Heart right ventricle (tissue), 16 donors: ENCODE measurements around the gene CACNA1B. TPM values are rescaled to one million over a fixed set of nuclear protein-coding genes. Genes with fewer than 3 reads are reported as not detected.

Experiments
- ATAC-seq, 8 donors: fragments of 200-7000 bp; cut with Tn5 transposase; one replicate each; pipeline ENCODE4 v1.9.1; 2020; ENCODE audit warnings: mild to moderate bottlenecking in 8 of 8, moderate library complexity in 8 of 8, moderate number of reproducible peaks in 1 of 8
- DNase-seq, 2 donors: peaks; one replicate each; pipeline ENCODE4 v3.0.0-alpha.2; 2020
- H3K27ac ChIP-seq, 10 donors: fragments of 200-600 bp; sonication (generic) in 2 of 10; one replicate each; pipeline versions ENCODE4 v1.5.0 to v1.8.0; 2020 to 2022; ENCODE audit warnings: mild to moderate bottlenecking in 3 of 10
- H3K27me3 ChIP-seq, 7 donors: fragments of 200-600 bp; one replicate each; pipeline ENCODE4 v1.8.0; 2021 to 2022; ENCODE audit warnings: mild to moderate bottlenecking in 2 of 7
- H3K36me3 ChIP-seq, 9 donors: fragments of 200-600 bp; sonication (generic) in 1 of 9; one replicate each; pipeline versions ENCODE4 v1.5.0 to v1.8.0; 2020 to 2022; ENCODE audit warnings: mild to moderate bottlenecking in 2 of 9
- H3K4me1 ChIP-seq, 9 donors: fragments of 200-600 bp; sonication (generic) in 1 of 9; one replicate each; pipeline versions ENCODE4 v1.5.0 to v1.8.0; 2020 to 2022; ENCODE audit warnings: mild to moderate bottlenecking in 4 of 9
- H3K4me3 ChIP-seq, 10 donors: fragments of 200-600 bp; sonication (generic) in 2 of 10; one replicate each; pipeline versions ENCODE4 v1.5.0 to v1.8.0; 2020 to 2022; ENCODE audit warnings: mild to moderate bottlenecking in 7 of 10, moderate library complexity in 2 of 10
- H3K9me3 ChIP-seq, 11 donors: fragments of 200-600 bp in 10 of 11; sonication (generic) in 2 of 11; one replicate each; pipeline versions ENCODE4 v1.5.0 to v1.8.0; 2013 to 2022; ENCODE audit warnings: mild to moderate bottlenecking in 2 of 11, control low read depth in 1 of 11, moderate library complexity in 1 of 11
- WGBS, 2 donors: extraction: QIAGEN DNeasy Blood & Tissue Kit; methylation state at CpG; one replicate each; pipeline ENCODE4 v1.1.7; 2013; ENCODE audit warnings: inconsistent platforms in 1 of 2; 5-methylcytosine and 5-hydroxymethylcytosine counted together
- intact Hi-C, 10 donors: fragments of 100-400 bp; cut with DNase I; formaldehyde crosslinking; loops; one replicate each; pipeline versions ENCODE4 v1.11.1 to v1.14.2; 2022
- polyA plus RNA-seq, 2 donors: library from polyadenylated mRNA; stranded (reverse); fragments of 200-250 nt; gene quantifications; one replicate each; pipeline ENCODE4 v1.2.3, GENCODE V29; 2013
- total RNA-seq, 10 donors: library from RNA; stranded (reverse); fragmentation: NEBNext Ultra II Directional in 3 of 10; extraction: Animal tissue kit (Norgen Biotek cat#: 25700) in 3 of 10; gene quantifications; one replicate each; pipeline versions ENCODE4 v1.2.1 to v1.2.4, GENCODE V29; 2021 to 2023
- TF ChIP-seq, protein P1 (sequence below), 9 donors: fragments of 200-600 bp; sonication (generic) in 2 of 9; IDR thresholded peaks; one replicate each; pipeline versions ENCODE4 v1.5.0 to v1.8.0; 2021 to 2022; ENCODE audit warnings: antibody characterized with exemption in 9 of 9, mild to moderate bottlenecking in 5 of 9, moderate library complexity in 1 of 9
- donor health status: Arrhythmogenic right ventricular cardiomyopathy.
- donor health status: ischemic (EF 13 %, LVEDD 7.1; RV severe dilation, severe dysfunction).
- donor health status: healthy with polysubstance abuse.
- donor health status: DM: no; HTN: yes; CAD: no.
- donor health status: DM: no; HTN: no; CAD: no.
- donor health status: ischemic (EF 25% LVEDD 6.9; RV normal size, moderate dysfunction).
- donor health status: ischemic (EF 25% LVEDD 5.7; RV mildly dilated, moderate dysfunction).
- donor health status: healthy.
- donor health status: DM: yes; HTN: yes; CAD: no.
- donor health status: Ischemic cardiomyopathy.
- donor health status: ischemic (EF 35%, LVEDD 5.7; RV mildly dilated, moderate dysfunction).
- donor health status: nonischemic (EF 11% LVEDD 7.7; RV severe dilation, severe dysfunction).
- donor health status: DM: yes; HTN: yes; CAD: no.
- donor health status: PGD.
- donor health status: ischemic (EF 29% LVEDD 5.4; RV normal size, mild dysfunction).
- donor health status: nonischemic (EF 23%, LVEDD 6.1; RV moderate dilation, normal function).

The CACNA1B gene
- total and polyA plus RNA-seq, 12 donors = under 0.01 to 0.66 (median 0.15) TPM; not detected in 1

DNA sequence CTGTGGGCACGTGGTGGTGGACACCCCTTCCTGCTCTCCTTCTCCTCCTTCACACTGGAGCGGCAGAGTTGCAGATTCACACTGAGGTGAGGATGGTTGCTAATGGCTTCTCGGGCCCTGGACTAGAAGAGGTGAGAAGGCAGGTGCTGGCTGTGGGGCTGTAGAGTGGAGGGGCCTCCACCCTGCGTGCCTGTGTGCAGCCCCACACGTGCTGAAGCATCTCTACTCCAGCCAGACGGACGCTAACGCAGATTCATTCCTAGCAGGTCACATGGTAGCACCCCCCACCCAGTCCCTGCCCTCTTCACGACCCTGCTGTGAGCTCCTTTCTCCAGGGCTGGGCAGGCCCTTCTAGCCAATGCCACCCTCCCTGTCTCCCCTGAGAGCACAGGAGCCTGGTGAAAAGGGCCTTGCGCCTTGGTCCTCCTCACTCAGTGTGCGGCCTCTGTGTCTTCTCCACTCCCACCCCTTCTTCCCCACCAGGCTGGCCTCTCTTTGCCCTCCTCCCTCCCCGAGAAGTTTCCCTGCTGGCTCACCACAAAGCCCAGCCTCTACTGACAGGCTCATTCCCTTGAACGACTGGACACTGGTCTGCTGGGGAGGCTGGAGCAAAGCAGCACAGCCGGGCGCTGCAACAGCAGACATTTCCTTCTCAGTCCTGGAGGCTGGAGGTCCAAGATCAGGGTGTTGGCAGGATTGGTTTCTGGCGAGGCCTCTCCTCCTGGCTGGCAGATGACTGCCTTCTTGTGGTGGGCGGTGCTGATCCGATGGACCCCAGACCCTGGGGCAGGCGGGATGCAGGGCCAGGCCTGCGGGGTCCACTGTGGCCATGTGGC, 14.2 kb downstream of the CACNA1B start:
- H3K36me3 ChIP-seq = no peaks in the 10 kb centered on the region
- ATAC-seq (no peak), DNase-seq (no peak)
- peaks cover 0 to 4% (median 0%) of the 10 kb centered on the region in 7 donors for H3K27me3 ChIP-seq
- peaks cover 0 to 4% (median 0%) of the 10 kb centered on the region in 11 donors for H3K9me3 ChIP-seq
- TF ChIP-seq, protein P1, sequence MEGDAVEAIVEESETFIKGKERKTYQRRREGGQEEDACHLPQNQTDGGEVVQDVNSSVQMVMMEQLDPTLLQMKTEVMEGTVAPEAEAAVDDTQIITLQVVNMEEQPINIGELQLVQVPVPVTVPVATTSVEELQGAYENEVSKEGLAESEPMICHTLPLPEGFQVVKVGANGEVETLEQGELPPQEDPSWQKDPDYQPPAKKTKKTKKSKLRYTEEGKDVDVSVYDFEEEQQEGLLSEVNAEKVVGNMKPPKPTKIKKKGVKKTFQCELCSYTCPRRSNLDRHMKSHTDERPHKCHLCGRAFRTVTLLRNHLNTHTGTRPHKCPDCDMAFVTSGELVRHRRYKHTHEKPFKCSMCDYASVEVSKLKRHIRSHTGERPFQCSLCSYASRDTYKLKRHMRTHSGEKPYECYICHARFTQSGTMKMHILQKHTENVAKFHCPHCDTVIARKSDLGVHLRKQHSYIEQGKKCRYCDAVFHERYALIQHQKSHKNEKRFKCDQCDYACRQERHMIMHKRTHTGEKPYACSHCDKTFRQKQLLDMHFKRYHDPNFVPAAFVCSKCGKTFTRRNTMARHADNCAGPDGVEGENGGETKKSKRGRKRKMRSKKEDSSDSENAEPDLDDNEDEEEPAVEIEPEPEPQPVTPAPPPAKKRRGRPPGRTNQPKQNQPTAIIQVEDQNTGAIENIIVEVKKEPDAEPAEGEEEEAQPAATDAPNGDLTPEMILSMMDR (IDR thresholded peaks at IDR 0.05) = no peak
- intact Hi-C loops = no loop called here
- H3K4me1 ChIP-seq = no peaks in the 10 kb centered on the region
- H3K27ac ChIP-seq = no peak overlapping the region
- H3K4me3 ChIP-seq = no peak overlapping the region
- WGBS, 2 donors = 69 to 73% methylated on average over 20 of the region's 20 CpGs

DNA sequence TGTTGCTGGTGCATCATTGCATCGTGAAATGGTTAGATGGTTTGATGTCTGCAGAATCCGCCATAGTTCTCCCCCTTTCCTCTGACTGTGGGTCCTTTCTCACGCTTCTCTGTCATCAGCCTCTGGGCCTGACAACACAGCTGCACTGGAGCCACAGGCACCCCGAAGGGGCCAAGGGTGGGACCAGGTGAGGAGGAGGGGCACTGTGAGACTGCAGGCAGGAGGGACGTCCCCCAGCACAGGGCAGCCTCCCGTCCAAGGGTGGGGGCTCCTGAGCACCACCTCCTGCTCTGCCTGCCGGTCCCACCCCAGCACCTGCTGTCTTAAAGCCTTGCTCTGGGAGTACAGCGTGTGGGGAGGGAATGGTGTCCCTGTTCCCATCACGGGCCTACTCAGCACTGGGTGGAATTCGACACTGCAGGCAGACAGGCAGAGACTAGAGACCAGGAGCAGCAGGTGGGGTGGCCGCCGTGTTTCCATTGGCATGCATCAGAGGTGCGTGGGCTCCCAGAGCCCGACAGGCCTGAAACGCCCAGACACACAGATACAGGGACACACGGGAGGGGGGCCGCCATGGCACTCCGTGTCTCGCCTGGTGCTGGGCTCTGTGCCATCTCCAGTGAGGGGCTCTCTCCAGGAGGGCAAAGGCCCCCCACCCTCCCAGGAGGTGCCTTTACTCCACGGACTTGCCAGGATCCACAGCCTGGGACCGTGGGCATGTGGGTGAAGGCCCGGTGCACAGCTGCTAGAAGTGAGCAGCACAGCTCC, 15.0 kb downstream of the CACNA1B start:
- TF ChIP-seq, protein P1 (IDR thresholded peaks at IDR 0.05) = no peak
- no peak overlapping the region for H3K27ac ChIP-seq
- H3K4me1 ChIP-seq = no peaks in the 10 kb centered on the region
- ATAC-seq = no peak
- 72 to 77% methylated on average over 22 of the region's 22 CpGs for WGBS, 2 donors
- DNase-seq = no peak
- peaks cover 0 to 4% (median 0%) of the 10 kb centered on the region in 11 donors for H3K9me3 ChIP-seq
- intact Hi-C loops = no loop called here
- peaks cover 0 to 4% (median 0%) of the 10 kb centered on the region in 7 donors for H3K27me3 ChIP-seq
- no peaks in the 10 kb centered on the region for H3K36me3 ChIP-seq
- no peak overlapping the region for H3K4me3 ChIP-seq

GRCh38 chr9:137893670-137894069, 16.1 kb downstream of the CACNA1B start:
- no peaks in the 10 kb centered on the region for H3K36me3 ChIP-seq
- 62 to 72% methylated on average over 5 of the region's 5 CpGs for WGBS, 2 donors
- no peaks in the 10 kb centered on the region for H3K4me1 ChIP-seq
- ATAC-seq (no peak), DNase-seq (no peak)
- intact Hi-C loops = no loop called here
- no peak overlapping the region for H3K4me3 ChIP-seq
- peaks cover 0 to 13% (median 0%) of the 10 kb centered on the region in 11 donors for H3K9me3 ChIP-seq
- H3K27ac ChIP-seq = no peak overlapping the region
- TF ChIP-seq, protein P1 (IDR thresholded peaks at IDR 0.05) = no peak
- peaks cover 0 to 4% (median 0%) of the 10 kb centered on the region in 7 donors for H3K27me3 ChIP-seq

- no peaks in the 10 kb centered on the region for H3K4me1 ChIP-seq
- H3K4me3 ChIP-seq = no peak overlapping the region
- H3K36me3 ChIP-seq = no peaks in the 10 kb centered on the region
- TF ChIP-seq, protein P1 (IDR thresholded peaks at IDR 0.05) = no peak
- peaks cover 0 to 26% (median 5%) of the 10 kb centered on the region in 7 donors for H3K27me3 ChIP-seq
- ATAC-seq (peak in 1 of 8 donors; percentile 26), DNase-seq (no peak)
- no peak overlapping the region for H3K27ac ChIP-seq
- WGBS, 2 donors = 82% methylated on average over 13 to 14 of the region's 14 CpGs
- H3K9me3 ChIP-seq = peaks cover 0 to 25% (median 0%) of the 10 kb centered on the region in 11 donors
- intact Hi-C loops = no loop called here
These were observed 22.2 kb downstream of the CACNA1B start for GRCh38 chr9:137899551-137900360.
